Left forelimb (tissue), 1 donor: ENCODE measurements around the gene HPCAL1.
A peak's percentile ranks its signal among the peaks of the same experiment; 100 is the strongest.

Experiments
- DNase-seq: peaks from one replicate; pipeline ENCODE4 v3.0.0-alpha.2; 2018; ENCODE audit warnings: low spot score

The HPCAL1 gene

DNA sequence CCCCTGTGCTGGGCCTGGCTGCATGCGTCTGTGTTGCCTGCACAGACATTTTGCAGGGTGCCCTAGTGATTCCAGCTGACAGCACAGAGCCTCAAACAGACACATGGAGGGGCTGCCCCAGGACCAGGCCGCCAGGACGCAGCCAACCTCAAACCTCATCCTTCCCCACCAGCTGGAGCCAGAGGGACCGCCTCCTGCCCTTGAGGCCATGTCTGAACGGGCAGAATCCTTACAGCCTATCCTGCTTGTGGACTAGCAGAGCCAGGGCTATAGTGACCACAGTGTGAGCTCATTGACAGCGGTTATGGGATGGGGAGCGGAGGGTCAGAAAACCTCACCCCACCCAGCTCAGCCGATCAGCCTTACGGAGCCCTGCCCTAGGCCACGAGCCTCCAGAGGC is 123.0 kb downstream of the HPCAL1 start:
- DNase-seq: no peak

DNA sequence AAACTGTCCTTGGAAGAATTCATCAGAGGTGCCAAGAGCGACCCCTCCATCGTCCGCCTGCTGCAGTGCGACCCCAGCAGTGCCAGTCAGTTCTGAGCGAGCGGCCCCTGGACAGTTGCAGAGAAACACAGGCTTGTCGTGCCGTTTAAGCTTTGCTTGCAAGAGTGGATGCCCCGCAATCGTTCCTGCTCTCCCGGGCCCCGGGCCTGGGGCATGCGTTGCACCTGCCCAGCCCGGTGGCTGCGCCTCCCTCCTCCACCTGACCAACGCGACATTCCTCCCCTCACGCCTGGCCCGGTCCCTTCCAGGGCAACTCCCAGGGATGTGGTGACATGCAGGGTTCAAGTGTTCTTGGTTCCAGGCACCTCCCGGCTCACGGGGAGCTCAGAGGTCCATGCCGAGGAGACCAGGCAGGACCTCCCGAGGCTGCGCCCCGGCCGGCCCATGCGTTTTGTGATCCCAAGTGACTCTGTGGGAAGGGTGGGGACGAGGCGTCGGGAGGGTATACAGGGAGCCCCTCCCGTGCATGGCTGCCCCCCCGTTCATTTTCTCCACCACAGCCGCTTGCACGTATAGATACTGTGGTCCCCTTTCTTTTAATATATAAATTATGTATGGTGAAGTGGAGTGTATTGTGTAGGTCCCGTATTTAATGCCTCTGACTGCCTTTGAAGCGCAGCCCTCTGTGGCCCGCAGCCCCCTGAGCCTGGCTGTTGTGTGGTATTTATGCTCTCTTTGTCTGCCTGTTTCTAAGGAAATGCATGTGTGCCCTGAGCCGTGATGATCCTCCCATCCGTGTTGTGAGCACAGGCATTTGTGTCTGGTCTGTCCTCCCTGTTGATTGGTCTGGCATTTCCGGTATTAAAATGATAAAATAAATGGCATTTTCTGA is 124.3 kb downstream of the HPCAL1 start:
- no peak for DNase-seq

- no peak for DNase-seq
These were observed 124.9 kb downstream of the HPCAL1 start for GRCh38 chr2:10427618-10427949.

- no peak for DNase-seq
These were observed 125.7 kb downstream of the HPCAL1 start for GRCh38 chr2:10428355-10428754.

- DNase-seq: no peak
These were observed 126.2 kb downstream of the HPCAL1 start for GRCh38 chr2:10428924-10429323.

- DNase-seq: no peak
These were observed 128.3 kb downstream of the HPCAL1 start for GRCh38 chr2:10430886-10431622.

DNA sequence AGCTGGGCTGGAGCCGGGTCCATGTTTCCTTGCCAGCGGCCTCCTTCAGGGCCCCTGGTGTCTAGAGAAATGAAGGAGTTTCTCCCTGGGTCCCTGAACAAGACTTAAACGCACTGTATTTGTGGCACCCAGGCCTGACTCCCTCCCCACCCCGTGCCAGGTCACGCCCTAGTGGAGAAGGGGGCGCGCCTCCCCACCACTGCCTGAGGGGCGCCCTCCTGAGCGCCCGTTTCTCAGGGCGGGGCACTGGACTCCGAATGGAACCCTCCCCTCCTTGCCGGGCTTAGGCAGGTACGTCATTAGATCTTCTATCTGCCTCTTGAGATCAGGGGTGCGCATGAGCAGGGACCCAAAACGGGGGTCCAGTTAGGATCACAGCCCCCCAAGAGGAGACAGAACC is 129.1 kb downstream of the HPCAL1 start:
- no peak for DNase-seq

GRCh38 chr2:10432311-10433181 is 129.8 kb downstream of the HPCAL1 start:
- no peak for DNase-seq

DNA sequence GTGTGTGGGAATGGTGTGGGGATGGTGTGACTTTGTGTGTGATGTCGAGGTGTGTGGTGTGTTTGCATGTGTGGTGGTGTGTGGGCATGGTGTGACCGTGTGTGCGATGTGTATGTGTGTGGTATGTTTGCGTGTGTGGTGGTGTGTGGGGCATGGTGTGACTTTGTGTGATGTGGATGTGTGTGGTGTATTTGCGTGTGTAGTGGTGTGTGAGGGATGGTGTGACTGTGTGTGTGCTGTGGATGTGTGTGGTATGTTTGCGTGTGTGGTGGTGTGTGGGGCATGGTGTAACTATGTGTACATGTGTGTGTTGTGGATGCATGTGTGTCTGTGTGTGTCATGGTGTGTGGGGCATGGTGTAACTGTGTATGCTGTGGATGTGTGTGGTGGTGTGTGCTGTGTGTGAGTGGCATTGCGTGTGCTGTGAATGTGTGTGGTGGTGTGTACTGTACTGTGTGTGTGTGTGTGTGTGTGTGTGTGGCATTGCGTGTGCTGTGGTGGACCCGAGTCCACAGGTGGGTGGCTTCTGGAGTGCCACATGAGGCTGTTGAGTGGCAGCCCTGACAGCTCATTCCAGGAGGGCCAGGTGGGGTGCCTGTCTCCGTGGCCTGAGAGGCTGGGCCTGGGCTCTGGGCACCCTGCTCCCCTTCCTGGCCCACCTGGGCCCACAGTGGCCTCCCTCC is 130.7 kb downstream of the HPCAL1 start:
- no peak for DNase-seq

DNA sequence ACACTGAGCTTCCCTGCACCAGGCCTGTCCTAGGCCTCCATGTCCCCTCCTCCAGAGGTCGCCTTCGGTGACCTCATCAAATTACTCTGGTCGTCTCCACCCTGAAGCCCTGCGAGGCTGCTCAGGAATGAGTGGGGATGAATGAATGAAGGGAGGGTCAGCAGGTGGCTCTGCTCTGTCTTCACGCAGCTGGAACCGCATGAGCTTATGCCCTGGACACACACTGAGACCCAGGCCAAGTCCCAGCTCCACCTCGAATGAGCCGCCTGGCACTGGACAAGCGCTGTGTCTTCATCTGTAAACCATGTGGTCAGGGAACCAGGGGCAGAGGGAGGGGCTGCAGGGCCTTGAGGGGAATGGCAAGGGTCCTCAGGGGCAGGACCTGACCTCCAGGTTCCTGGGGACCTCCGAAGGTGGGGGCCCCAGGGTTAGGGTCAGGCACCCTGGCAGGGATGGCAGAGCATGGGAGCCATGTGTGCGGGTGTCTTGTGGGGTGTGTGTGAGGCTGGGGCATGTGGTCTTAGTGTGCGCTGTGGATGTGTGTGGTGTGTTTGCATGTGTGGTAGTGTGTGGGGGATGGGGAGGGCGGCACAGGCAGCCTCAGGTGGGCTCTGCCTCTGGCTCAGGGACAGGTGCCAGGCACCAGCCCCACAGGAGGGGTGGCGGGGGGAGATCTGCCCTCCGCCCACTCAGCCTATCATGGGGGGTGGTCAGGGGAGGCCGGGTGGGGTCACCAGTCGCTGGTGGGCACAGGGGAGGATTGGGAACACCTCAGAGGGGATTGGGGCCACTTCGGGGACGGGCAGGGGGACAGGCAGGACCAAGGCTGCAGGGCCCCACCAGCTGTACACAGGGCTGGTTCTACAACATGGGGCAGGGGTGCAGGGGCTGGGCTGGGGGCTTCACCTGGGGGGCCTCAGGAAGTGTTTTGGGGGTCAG is 131.5 kb downstream of the HPCAL1 start:
- no peak for DNase-seq

- peak; percentile 90 for DNase-seq
These were observed 132.4 kb downstream of the HPCAL1 start for GRCh38 chr2:10434886-10435819.

DNA sequence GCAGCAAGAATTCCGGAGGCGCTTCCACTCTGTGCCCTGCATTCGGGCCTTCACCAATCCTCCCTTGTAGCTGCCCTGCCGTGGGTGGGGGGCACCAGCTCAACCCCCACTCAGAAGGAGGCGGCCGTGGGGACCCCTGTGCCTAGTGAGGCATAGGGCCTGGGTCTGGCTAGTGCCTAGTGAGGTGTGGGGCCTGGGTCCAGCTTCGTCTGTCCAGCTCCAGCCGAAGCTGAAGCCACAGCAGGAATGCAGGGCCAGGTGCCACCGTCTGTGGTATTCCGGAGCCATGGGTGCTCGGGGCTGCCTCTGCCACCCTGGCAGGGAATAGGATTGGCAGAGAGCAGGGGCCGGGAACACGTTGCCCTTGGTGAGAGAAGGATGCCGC is 133.1 kb downstream of the HPCAL1 start:
- DNase-seq: no peak

DNA sequence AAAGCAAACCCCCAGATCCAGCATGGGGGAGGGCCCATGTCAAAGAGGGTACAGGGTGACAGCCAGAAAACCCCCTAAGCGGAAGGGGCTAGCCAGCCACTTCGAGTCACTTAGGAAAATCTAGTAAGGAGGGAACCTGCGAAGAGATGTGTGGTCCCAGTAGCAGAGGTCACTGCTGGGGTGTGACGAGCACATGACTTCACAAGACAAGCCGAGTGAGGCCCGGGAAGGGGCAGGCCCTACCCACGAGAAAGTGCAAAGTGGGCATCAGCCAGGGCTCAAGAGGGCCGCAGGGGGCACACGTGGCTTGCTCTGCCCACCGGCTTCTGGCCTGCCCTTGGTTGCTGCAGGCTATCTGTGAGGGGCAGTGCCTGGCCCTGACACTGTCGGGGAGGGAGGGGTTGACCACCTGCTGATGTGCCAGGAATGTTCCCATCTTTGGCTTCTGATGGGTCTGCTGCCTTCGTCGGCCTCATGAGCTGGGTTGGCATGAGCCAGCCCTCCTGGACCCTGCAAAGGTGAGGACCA is 133.9 kb downstream of the HPCAL1 start:
- DNase-seq: peak; percentile 62

DNA sequence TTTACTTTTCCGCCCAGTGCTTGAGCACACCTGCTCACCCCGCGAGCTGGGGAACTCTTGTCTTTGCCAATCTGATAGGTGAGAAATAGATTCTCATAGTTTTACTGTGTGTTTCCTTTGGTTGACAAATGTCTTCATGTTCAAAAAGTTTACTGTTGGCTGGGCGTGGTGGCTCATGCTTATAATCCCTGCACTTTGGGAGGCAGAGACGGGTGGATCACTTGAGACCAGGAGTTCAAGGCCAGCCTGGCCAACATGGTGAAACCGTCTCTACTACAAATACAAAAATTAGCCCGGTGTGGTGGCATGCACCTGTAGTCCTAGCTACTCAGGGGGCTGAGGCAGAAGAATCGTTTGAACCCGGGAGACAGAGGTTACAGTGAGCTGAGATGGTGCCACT is 135.1 kb downstream of the HPCAL1 start:
- DNase-seq: no peak

DNA sequence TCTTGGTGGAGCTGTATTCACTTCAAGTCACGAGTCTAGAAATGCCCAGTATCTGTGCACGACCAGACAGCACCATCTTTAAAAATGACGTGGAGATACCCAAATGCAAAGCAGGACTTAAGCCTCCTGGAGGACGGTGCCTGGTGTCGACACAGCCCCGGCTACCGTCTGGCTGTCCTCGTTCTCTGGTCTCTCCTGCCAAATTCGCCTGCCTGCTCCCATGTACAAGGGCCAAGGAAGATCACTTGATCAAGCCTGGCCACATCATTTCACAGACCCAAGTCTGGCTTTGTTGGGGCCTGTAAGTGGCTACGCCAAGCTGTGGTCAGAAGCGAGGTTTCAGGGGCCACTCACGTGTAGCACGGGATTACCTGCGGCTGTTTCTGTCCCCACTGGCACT is 136.0 kb downstream of the HPCAL1 start:
- DNase-seq: no peak

DNA sequence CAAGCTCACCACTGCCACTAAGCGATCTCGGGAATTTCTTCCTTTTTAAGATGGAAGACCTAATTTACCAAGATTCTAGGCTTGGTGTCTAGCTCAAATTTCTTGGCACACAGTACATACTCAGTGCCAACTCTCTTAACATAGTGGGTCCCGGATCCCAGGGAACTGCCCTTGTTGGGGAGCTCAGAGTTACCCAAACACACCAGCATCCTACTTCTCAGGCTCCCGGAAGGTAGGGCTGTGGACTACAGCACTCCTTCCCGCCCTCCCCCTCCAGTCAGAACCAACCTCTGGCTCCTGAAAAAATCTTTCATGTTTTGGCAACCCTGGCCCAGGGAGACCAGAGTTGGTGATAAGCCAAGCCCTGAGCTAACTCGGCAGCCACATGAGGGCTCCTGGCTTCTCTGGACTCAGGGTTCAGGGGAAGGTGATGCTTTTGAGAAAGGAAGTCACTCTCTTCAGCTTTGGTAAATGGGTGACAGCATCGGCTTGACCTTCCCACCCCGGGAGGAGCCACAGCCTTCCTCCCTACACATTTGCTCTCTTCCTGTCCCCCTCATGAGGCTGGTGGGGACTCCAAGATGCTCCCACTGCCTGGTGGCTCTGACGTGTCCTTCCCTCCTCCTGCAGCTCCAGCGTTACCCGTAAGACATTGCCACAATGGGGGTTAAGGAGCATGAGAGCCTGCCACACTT is 136.6 kb downstream of the HPCAL1 start:
- DNase-seq: no peak

DNA sequence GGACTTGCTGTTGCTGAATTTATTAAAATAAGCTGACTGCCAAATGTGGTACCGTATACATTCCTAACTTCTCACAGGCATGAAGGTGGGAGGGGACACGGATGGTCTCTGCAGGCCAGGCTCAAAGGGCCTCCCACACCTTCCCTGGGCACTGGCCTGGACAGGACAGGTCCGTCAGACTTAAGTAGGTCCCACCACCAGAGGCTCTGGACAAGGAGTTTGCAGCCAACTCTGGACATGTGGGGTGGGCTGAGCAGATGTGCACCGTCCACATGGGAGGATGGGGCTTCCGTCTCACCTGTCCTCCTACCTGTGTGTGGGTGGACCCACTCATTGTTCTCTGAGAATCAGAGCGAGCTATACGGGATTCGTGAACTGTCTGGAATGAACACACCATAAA is 137.3 kb downstream of the HPCAL1 start:
- no peak for DNase-seq

DNA sequence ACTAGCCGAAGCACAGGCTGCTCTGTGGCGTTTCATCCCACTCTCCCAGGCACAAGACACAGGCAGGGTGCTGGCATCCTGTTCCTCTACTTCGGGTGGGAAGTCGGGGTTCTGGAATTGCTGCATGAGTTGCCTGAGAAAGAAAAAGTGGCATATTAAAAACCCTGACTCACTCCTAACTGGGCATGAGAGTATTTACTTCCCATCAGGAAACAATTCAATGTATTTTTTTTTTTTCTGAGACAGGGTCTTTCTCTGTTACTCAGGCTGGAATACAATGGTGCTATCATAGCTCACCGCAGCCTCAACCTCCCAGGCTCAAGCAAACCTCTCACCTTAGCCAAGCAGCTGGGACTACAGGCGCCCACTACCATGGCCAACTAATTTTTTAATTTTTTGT is 138.0 kb downstream of the HPCAL1 start:
- DNase-seq: no peak

GRCh38 chr2:10441948-10442347 is 139.2 kb downstream of the HPCAL1 start:
- no peak for DNase-seq
